ENCODE measurements around the gene LRRC71.

LRRC71 gene

GRCh38 chr1:156947818-156948525, 27.5 kb downstream of the LRRC71 start:
- DNase-seq (ENCODE audit: insufficient read length, low spot score) (no peak), FAIRE-seq (no peak)
- no peak for TF ChIP-seq CTCF (IDR thresholded peaks at IDR 0.05; ENCODE audit: insufficient read depth, missing control alignments)

GRCh38 chr1:156948708-156949107, 28.3 kb downstream of the LRRC71 start:
- no peak for DNase-seq (ENCODE audit: insufficient read length, low spot score)
- TF ChIP-seq CTCF (IDR thresholded peaks at IDR 0.05; ENCODE audit: insufficient read depth, missing control alignments) = no peak

GRCh38 chr1:156949127-156949526, 28.7 kb downstream of the LRRC71 start:
- FAIRE-seq = no peak
- DNase-seq (ENCODE audit: insufficient read length, low spot score) = no peak
- no peak for TF ChIP-seq CTCF (IDR thresholded peaks at IDR 0.05; ENCODE audit: insufficient read depth, missing control alignments)

More at GRCh38 chr1:156948708-156949107, 28.3 kb downstream of the LRRC71 start:
- no peak for FAIRE-seq

GRCh38 chr1:156951371-156951770, 30.9 kb downstream of the LRRC71 start:
- DNase-seq (ENCODE audit: insufficient read length, low spot score) (no peak), FAIRE-seq (no peak)
- no peak for TF ChIP-seq CTCF (IDR thresholded peaks at IDR 0.05; ENCODE audit: insufficient read depth, missing control alignments)

GRCh38 chr1:156953571-156953970, 33.1 kb downstream of the LRRC71 start:
- TF ChIP-seq CTCF (IDR thresholded peaks at IDR 0.05; ENCODE audit: insufficient read depth, missing control alignments) = no peak
- DNase-seq (ENCODE audit: insufficient read length, low spot score) (no peak), FAIRE-seq (no peak)

GRCh38 chr1:156956333-156956732, 35.9 kb downstream of the LRRC71 start:
- FAIRE-seq (no peak), DNase-seq (ENCODE audit: insufficient read length, low spot score) (no peak)
- TF ChIP-seq CTCF (IDR thresholded peaks at IDR 0.05; ENCODE audit: insufficient read depth, missing control alignments) = no peak

- DNase-seq (ENCODE audit: insufficient read length, low spot score) (no peak), FAIRE-seq (no peak)
- no peak for TF ChIP-seq CTCF (IDR thresholded peaks at IDR 0.05; ENCODE audit: insufficient read depth, missing control alignments)
Measured at GRCh38 chr1:156957634-156958033, 37.2 kb downstream of the LRRC71 start.
